Upper lobe of left lung (tissue), 4 donors: ENCODE results near the gene SERTAD2.

Experiments
- POLR2A ChIP-seq, 4 donors: fragments of 450-650 bp; IDR thresholded peaks; one replicate each; pipeline ENCODE4 v1.5.1; 2016 to 2017; ENCODE audit warnings: antibody characterized with exemption in 4 of 4, mild to moderate bottlenecking in 2 of 4
- TF ChIP-seq, protein P1 (sequence below), 6 experiments: fragments of 450-650 bp in 4 of 6; fragments of 200-600 bp in 2 of 6; sonication (generic) in 2 of 6; IDR thresholded peaks; one replicate each; pipeline ENCODE4 v1.5.1; 2016 to 2019; ENCODE audit warnings: antibody characterized with exemption in 6 of 6

DNA sequence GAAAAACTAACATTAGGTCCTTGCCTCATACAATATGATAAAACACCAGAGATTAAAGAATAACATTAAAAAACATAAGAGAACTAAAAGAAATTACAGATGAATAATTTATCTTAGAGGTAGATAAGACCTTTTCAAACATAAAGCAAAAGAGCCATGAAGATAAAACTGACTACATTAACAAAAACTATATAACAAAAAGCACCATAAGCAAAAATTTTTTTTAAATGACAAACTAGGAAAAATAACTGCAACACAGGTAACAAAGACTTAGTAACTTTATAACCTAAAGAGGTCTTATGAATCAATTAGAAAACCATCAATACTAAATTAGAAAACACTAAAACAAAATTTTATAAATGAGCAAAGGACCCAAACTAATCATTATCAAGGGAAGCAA is 16.3 kb upstream of the SERTAD2 start:
- TF ChIP-seq POLR2A (IDR thresholded peaks at IDR 0.05) = no peak
- TF ChIP-seq, protein P1, sequence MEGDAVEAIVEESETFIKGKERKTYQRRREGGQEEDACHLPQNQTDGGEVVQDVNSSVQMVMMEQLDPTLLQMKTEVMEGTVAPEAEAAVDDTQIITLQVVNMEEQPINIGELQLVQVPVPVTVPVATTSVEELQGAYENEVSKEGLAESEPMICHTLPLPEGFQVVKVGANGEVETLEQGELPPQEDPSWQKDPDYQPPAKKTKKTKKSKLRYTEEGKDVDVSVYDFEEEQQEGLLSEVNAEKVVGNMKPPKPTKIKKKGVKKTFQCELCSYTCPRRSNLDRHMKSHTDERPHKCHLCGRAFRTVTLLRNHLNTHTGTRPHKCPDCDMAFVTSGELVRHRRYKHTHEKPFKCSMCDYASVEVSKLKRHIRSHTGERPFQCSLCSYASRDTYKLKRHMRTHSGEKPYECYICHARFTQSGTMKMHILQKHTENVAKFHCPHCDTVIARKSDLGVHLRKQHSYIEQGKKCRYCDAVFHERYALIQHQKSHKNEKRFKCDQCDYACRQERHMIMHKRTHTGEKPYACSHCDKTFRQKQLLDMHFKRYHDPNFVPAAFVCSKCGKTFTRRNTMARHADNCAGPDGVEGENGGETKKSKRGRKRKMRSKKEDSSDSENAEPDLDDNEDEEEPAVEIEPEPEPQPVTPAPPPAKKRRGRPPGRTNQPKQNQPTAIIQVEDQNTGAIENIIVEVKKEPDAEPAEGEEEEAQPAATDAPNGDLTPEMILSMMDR (IDR thresholded peaks at IDR 0.05) = no peak
